Vagina (tissue), 2 donors: ENCODE data around the gene TRAF1.

Experiments
- CTCF ChIP-seq, 3 experiments: fragments of 450-650 bp in 2 of 3; fragments of 200-600 bp in 1 of 3; sonication (generic) in 1 of 3; IDR thresholded peaks; one replicate each; pipeline ENCODE4 v1.5.1; 2017 to 2019; ENCODE audit warnings: antibody characterized with exemption in 3 of 3, mild to moderate bottlenecking in 2 of 3, moderate library complexity in 2 of 3
- POLR2AphosphoS5 ChIP-seq, 2 donors: sonication (generic); formaldehyde crosslinking; IDR thresholded peaks; one replicate each; pipeline ENCODE4 v1.9.0; 2017; ENCODE audit warnings: antibody characterized with exemption in 2 of 2, mild to moderate bottlenecking in 2 of 2, low read depth in 1 of 2; ENCODE audit not compliant: insufficient read depth in 1 of 2

- no peak for TF ChIP-seq CTCF (IDR thresholded peaks at IDR 0.05)
- no peak for TF ChIP-seq POLR2AphosphoS5 (IDR thresholded peaks at IDR 0.05; ENCODE audit: insufficient read depth in 1 of 2, low read depth in 1 of 2)
Observed at GRCh38 chr9:120971938-120972337, 45.3 kb upstream of the TRAF1 start.
